ENCODE measurements around the gene PDE1A.

GRCh38 chr2:182281276-182281675 is 145.6 kb downstream of the PDE1A start:
- TF ChIP-seq EP300 (IDR thresholded peaks at IDR 0.05), result no peak
- TF ChIP-seq CTCF (IDR thresholded peaks at IDR 0.05), result no peak
- TF ChIP-seq POLR2A (IDR thresholded peaks at IDR 0.05), result no peak

All from stomach (tissue), 4 donors.